ENCODE measurements around the gene TBC1D4. TPM values are rescaled to one million over a fixed set of nuclear protein-coding genes. Genes with fewer than 3 reads are reported as not detected.

The TBC1D4 gene
- total and polyA plus RNA-seq, 9 of the 15 experiments (the other 6 are each of a cell fraction or from before 2014, with no cell fraction given) = 2.8 to 12.3 (median 7.0) TPM

DNA sequence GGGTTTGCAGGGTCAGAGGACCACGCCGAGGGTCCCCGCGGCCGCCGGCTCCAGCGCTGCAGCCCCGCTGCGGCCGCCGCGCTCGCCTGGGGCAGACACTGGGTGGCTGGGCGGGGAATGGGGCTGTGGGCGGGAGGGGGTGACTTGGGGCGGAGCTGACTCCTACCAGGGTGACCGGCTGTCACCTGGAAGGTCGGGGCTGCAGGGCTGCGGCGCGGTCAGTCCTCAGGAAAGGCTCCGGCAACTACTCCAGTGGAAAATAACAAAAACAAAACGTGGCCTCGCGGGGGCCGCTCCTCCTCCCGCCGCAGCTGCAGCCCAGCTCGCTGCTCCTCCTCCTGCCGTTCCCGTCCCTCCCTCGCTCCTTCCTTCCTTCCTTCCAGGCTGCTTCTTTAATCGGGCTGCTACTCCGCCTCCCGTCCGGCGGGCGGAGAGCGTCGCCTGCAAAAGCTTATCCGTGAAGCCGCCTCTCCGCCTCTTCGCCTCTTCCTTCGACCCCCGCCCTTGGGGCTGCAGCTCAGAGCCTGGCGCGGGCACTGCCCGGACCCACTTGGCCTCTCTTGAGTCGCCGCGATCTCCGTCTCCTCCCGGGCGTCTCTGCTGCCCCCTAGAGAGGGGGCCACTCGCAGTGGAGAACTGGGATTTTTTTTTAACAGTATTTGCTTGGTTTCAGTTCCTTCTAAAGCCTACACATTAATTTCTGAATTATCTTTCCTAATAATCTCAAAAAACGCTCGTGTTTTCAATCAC lies at the start of gene TBC1D4 (continued):
- TF ChIP-seq ARID3B (CRISPR knock-in tag; IDR thresholded peaks at IDR 0.05; ENCODE audit: borderline replicate concordance) (no peak), HOMEZ (CRISPR knock-in tag; IDR thresholded peaks at IDR 0.05) (no peak), SPI1 (IDR thresholded peaks at IDR 0.05; ENCODE audit: borderline replicate concordance, low read depth, low read length) (no peak), EHMT2 (IDR thresholded peaks at IDR 0.05) (no peak), ZNF384 (IDR thresholded peaks at IDR 0.05; ENCODE audit: low read depth, low read length) (peak; percentile 63), ZNF696 (CRISPR knock-in tag; conservative IDR thresholded peaks at IDR 0.05) (no peak), THRAP3 (IDR thresholded peaks at IDR 0.05; ENCODE audit: borderline replicate concordance) (no peak), NONO (IDR thresholded peaks at IDR 0.05; ENCODE audit: low read depth in 2 of 2, low read length in 1 of 2) (no peak), STAT6 (CRISPR knock-in tag; IDR thresholded peaks at IDR 0.05) (no peak), RBM39 (optimal IDR thresholded peaks at IDR 0.05; ENCODE audit: low read depth, low read length) (no peak), ZC3H11A (IDR thresholded peaks at IDR 0.05; ENCODE audit: low read depth, low read length) (no peak), ZNF253 (CRISPR knock-in tag; conservative IDR thresholded peaks at IDR 0.05) (no peak), ZNF695 (CRISPR knock-in tag; IDR thresholded peaks at IDR 0.05) (no peak), CHD2 (IDR thresholded peaks at IDR 0.05; ENCODE audit: low read depth, low read length) (no peak), SUPT5H (IDR thresholded peaks at IDR 0.05) (no peak), XRCC5 (IDR thresholded peaks at IDR 0.05; ENCODE audit: low read depth, low read length) (no peak), CC2D1A (IDR thresholded peaks at IDR 0.05) (peak; percentile 62; the same call in 1 of the 2 replicates), FOXA3 (CRISPR knock-in tag; conservative IDR thresholded peaks at IDR 0.05 in 1 of 2, IDR thresholded peaks at IDR 0.05 in 1 of 2) (no peak), TCF7 (IDR thresholded peaks at IDR 0.05; ENCODE audit: borderline replicate concordance) (no peak), GABPB1 (CRISPR knock-in tag; IDR thresholded peaks at IDR 0.05) (no peak), CGGBP1 (CRISPR knock-in tag; IDR thresholded peaks at IDR 0.05) (no peak), MCM2 (IDR thresholded peaks at IDR 0.05; ENCODE audit: low read depth) (no peak), NFRKB (IDR thresholded peaks at IDR 0.05; ENCODE audit: low read depth) (no peak)

Data from K562 (cell line).